Muscle layer of colon (tissue), 2 donors: Measurements from ENCODE around the gene PML.

Experiments
- H3K27ac ChIP-seq: one replicate; pipeline ENCODE4 v1.7.0; 2013; ENCODE audit warnings: low read depth, mild to moderate bottlenecking, low read length, moderate library complexity
- H3K27me3 ChIP-seq, 2 donors: one replicate each; pipeline ENCODE4 v1.7.0; 2013; ENCODE audit warnings: low read length in 2 of 2, mild to moderate bottlenecking in 2 of 2; ENCODE audit not compliant: insufficient read depth in 2 of 2, control insufficient read depth in 1 of 2
- H3K36me3 ChIP-seq: one replicate; pipeline ENCODE4 v1.7.0; 2013; ENCODE audit warnings: mild to moderate bottlenecking, low read length; ENCODE audit not compliant: insufficient read depth
- H3K4me1 ChIP-seq: one replicate; pipeline ENCODE4 v1.7.0; 2013; ENCODE audit warnings: mild to moderate bottlenecking, low read length; ENCODE audit not compliant: insufficient read depth
- H3K4me3 ChIP-seq, 2 donors: one replicate each; pipeline ENCODE4 v1.7.0; 2013; ENCODE audit warnings: low read length in 2 of 2, low read depth in 1 of 2, mild to moderate bottlenecking in 1 of 2, moderate library complexity in 1 of 2
- H3K9ac ChIP-seq: one replicate; pipeline ENCODE4 v1.7.0; 2013; ENCODE audit warnings: low read length
- H3K9me3 ChIP-seq: one replicate; pipeline ENCODE4 v1.7.0; 2013; ENCODE audit warnings: mild to moderate bottlenecking, low read length
- donor health status: abdominal sarcoma.
- donor health status: Adenocarcinoma of cecum.

Gene PML

DNA sequence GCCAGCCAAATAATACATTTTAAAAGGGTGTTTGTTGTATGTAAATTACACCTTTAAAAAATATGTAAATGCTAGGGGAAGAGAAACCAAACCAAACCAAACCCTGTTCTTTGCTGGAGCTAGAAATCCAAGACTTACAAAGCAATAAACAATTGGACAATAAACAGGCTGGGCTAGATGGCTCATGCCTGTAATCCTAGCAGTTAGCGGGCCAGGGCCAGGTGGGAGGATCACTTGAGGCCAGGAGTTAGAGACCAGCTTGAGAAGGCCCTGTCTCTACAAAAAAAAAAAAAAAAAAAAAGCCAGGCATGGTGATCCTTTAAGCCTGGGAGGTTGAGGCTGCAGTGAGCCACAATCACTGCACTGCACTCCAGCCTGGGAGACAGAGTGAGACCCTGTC, 14.9 kb upstream of the PML start:
- Histone ChIP-seq H3K9me3 (no peaks in the 10 kb centered on the region), H3K4me3 (no peak overlapping the region), H3K9ac (no peak overlapping the region), H3K4me1 (peaks cover 33% of the 10 kb centered on the region), H3K27ac (no peak overlapping the region), H3K36me3 (no peaks in the 10 kb centered on the region), H3K27me3 (no peaks in the 10 kb centered on the region)

DNA sequence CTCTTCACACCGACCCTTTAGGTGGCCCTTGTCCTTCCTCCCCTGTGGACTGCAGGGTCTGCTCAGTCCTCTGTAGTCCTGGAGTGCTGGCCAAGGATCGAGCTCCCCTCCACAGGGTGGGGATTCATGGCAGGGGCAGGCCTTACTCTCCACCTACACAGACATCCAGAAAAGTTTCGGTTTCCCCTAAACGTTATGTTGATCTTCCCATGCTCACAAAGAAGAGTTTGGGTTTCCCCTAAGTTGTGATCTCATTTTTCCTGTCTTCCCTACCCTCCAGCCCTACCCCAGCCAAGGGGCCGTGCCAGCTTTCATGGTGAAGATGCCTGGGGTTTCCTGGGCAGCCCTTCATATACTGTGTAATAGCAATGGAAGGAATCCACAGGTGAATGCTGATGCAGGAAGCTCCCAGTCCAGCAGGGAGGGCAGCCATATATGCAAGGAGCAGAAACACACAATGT, 12.7 kb upstream of the PML start:
- peak overlapping the region; percentile 95 for H3K27ac ChIP-seq
- no peaks in the 10 kb centered on the region for H3K9me3 ChIP-seq
- H3K4me3 ChIP-seq, result peak overlapping the region in 1 of 2 donors; percentile 22
- H3K4me1 ChIP-seq, result peaks cover 39% of the 10 kb centered on the region
- H3K9ac ChIP-seq, result no peak overlapping the region
- no peaks in the 10 kb centered on the region for H3K27me3 ChIP-seq
- H3K36me3 ChIP-seq, result peaks cover 6% of the 10 kb centered on the region

DNA sequence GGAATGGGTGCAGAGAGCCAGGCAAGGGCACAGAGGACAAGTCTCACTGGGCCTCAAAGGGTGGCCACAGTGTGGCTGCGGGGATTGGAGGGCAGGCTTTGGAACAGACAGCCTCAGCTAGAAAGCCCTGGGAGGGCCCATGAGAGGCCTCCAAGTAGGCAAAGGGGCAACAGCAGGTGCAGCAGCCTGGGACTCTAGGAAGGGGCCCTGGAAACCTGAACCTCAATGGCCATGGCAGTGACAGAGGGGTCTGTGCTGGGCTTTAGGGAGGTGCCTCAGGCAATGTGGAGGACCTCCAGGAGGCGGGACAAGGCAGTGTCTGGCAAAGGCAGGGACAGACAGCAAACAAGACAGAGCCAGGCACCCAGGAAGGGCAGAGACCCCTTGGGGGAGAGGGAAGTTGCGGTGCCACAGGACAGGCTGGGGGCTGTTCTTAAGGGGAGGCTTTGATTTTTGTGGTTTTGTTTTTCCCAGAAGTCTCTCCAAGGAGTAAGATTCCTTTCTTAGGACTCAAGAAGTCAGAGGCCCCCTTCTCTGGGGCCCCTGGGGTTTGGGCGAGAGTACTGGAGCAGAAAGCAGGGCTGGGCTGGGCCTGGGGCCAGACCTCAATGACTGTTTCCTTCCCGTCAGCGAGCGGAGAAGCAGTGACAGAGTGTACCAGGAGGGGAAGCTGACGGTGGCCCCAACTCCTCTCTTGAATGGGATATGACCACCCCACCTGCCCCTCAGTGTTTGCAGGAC, 12.1 kb upstream of the PML start:
- Histone ChIP-seq H3K27ac (peak overlapping the region; percentile 95), H3K36me3 (peaks cover 6% of the 10 kb centered on the region), H3K4me1 (peaks cover 39% of the 10 kb centered on the region), H3K4me3 (peak overlapping the region in 1 of 2 donors; percentile 22), H3K9me3 (no peaks in the 10 kb centered on the region), H3K27me3 (no peaks in the 10 kb centered on the region), H3K9ac (no peak overlapping the region)

DNA sequence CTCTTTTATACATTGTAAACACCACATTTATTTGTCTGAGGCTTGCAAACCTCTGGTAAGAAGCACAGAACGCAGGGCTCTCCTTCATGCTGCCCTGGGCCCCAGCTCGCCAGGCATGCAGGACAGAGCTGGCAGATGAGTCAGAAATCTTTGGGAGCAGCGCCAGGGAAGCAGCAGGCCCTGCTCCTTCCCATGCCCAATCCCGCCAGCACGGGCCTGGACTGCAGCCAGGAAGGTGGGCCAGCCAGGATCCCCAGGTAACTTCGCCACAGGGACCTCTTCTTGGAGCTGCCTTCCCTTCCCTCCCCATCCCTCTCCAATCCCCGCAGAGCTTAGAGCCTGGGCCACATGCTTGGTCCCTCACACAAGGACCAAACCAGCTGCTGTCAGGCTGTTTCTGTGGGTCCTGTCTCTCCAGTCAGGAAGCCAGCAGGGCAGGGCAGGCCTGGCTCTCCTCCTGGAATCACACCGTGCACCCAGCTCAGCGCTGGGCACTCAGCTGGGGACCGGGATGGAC, 11.2 kb upstream of the PML start:
- Histone ChIP-seq H3K9me3 (no peaks in the 10 kb centered on the region), H3K4me3 (no peak overlapping the region), H3K4me1 (peaks cover 39% of the 10 kb centered on the region), H3K27ac (peak overlapping the region; percentile 95), H3K9ac (no peak overlapping the region), H3K36me3 (peaks cover 9% of the 10 kb centered on the region), H3K27me3 (no peaks in the 10 kb centered on the region)

DNA sequence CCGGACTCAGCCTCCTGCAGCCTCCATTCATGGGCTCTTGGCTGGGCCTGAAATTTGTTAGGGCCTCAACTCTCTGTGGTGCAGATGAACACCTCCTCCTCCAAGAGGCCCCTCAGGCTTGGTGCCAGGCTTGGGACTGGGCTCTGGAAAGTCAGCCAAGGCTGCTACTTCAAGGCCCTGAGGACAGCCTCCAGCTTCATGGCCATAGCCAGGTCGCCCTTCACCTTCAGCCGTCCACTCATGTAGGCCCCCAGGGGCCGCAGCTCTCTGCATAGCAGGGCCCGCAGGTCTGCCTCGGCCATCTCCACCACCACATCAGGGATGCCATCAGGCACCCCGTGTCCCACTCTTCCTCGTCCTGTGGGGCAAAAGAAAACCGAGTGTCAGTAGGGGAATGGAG, 10.7 kb upstream of the PML start:
- H3K9ac ChIP-seq, result no peak overlapping the region
- H3K4me3 ChIP-seq, result no peak overlapping the region
- peaks cover 39% of the 10 kb centered on the region for H3K4me1 ChIP-seq
- no peaks in the 10 kb centered on the region for H3K9me3 ChIP-seq
- no peaks in the 10 kb centered on the region for H3K27me3 ChIP-seq
- H3K36me3 ChIP-seq, result peaks cover 14% of the 10 kb centered on the region
- peak overlapping the region; percentile 95 for H3K27ac ChIP-seq

DNA sequence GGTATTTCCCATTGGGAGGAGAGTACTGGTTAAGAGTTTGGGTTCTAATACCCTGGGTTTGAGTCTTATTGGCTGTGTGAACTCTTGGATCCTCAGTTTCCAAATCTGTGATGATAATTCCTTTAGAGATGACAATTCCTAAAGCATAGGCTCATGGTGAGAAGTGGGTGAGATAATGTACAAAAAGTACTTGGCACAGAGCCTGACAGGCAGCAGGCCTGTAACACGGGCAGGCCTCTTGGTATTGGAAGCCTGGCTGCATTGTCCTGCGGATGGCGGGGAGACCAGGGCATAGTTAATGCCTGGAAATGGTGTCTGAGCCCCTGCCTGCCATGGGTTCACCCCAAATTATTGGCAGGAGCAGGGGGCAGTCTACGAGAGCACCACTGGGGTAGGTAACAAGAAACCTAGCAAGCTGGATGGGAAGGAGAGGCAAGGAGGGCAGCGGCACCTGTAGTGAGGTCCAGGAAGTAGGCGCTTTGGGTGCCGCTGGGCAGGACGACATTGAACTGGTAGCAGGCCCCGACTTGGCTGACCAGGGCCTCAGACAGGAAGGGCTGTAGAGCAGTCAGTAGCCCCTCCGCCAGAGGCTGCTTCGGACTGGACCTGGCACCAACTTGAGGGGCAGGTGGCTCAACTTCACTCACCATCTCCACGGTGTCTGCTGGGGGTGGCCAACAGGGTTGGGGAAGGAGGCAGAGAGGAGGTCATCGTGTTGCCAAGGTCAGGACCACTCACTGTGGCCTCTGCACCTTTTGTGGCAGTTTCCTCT, 10.1 kb upstream of the PML start:
- no peak overlapping the region for H3K4me3 ChIP-seq
- peaks cover 39% of the 10 kb centered on the region for H3K4me1 ChIP-seq
- H3K36me3 ChIP-seq, result peaks cover 15% of the 10 kb centered on the region
- no peaks in the 10 kb centered on the region for H3K27me3 ChIP-seq
- no peaks in the 10 kb centered on the region for H3K9me3 ChIP-seq
- H3K9ac ChIP-seq, result no peak overlapping the region
- peak overlapping the region; percentile 95 for H3K27ac ChIP-seq

DNA sequence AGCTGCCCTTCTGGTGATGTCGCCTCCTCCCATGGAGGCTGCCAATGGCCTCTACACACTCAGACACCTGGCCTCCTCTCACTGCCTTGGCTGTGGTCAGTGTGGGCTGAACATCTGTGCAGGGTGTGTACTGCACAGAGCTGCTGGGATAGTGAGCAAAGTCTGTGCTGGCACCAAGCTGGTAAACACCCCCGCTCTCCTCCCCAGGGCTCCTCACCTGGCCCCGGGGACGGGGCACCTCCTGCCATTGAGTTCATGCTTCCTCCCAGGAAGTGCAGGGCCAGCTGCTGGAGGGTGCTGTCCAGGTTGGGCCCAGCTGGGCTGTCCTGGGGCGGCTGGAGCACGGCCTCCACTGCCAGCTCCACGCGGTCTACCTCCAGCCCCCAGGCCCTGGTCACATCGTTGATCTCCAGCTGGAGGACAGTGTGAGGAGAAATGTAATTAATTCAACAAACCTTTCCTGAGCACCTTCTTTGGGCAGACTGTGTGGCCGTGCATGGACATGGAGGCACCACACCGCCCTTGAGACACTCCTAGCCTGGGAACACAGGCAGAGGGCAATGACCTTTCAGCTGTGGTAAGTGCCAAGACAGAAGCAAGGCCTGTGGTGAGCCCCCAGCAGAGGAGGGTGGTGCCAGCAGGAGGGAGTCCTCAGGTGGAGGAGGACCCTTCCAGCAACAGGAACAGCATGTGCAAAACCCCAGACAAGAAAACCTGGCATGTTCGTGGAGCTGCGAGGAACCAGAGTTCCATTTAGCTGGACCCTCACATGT, 9.2 kb upstream of the PML start:
- Histone ChIP-seq H3K36me3 (peaks cover 15% of the 10 kb centered on the region), H3K4me1 (peaks cover 45% of the 10 kb centered on the region), H3K9ac (no peak overlapping the region), H3K9me3 (no peaks in the 10 kb centered on the region), H3K27ac (no peak overlapping the region), H3K4me3 (no peak overlapping the region), H3K27me3 (no peaks in the 10 kb centered on the region)

DNA sequence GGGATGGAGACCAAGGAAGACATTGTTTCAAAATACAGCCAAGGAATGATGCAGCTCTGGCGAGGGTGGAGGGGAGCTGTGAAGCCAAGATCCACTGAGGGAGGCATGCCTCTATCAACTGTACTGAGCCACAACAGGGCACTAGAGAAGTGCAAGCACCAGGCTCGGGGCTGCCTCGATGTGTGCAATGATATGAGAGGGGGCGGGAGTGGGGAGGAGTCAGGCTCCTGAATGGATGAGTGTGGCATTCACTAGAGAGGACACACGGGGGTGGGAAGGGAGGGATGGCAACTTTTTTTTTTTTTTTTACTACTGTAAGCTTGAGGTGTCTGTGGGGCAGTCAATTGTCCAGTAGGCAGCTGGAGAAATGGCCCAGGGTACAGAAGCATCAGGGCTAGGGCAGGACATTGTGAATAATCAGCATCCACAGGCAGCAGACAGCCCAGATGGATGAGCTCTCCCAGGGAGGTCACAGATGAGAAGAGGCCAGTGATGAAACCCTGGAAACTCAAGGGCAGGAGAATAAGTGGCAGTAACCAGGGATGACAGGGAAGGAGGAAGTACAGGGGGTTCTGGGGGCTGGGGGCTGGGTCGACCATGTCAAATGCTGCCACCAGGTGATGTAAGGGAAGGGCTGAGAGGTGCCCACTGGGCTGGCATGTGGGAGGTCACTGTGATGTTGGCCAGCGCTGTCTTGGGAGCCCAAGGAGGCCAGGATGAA, 8.3 kb upstream of the PML start:
- Histone ChIP-seq H3K4me1 (peaks cover 54% of the 10 kb centered on the region), H3K4me3 (no peak overlapping the region), H3K27me3 (no peaks in the 10 kb centered on the region), H3K27ac (no peak overlapping the region), H3K36me3 (peaks cover 15% of the 10 kb centered on the region), H3K9me3 (no peaks in the 10 kb centered on the region), H3K9ac (no peak overlapping the region)

DNA sequence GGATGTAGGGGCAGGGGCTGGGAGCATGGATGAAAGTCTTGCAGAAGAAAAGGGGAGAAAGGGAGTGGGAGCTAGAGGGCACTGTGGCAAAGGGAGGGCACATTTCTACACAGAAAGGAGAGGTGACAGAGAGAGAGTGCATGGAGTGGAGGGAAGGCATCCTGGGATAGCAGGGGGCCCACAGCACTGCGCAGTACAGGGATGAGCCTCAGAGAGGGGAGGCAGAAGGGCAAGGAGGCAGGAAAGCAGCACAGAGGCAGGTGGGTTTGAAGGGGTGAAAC, 7.8 kb upstream of the PML start:
- Histone ChIP-seq H3K9ac (no peak overlapping the region), H3K4me3 (no peak overlapping the region), H3K27me3 (no peaks in the 10 kb centered on the region), H3K27ac (no peak overlapping the region), H3K9me3 (no peaks in the 10 kb centered on the region), H3K4me1 (peaks cover 55% of the 10 kb centered on the region), H3K36me3 (peaks cover 15% of the 10 kb centered on the region)

DNA sequence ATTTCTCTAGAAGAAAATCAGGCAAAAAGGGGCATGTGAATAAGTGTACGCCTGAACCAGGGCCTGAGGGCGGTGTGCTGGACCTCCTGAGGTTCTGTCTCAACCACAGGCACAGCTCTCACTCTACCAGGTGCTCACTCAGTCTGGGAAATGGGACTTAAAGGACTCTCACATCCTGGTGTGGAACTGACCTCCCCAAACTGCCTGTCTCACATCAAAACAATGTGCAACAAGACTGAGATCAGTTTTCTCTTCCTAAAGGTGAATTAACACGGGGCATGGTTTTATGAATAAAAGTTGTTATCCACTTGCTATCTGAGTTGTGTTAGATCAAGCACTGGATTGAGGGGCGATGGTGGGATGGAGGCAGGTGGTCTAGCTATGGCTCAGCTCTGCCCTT, 7.3 kb upstream of the PML start:
- Histone ChIP-seq H3K4me3 (no peak overlapping the region), H3K36me3 (peaks cover 15% of the 10 kb centered on the region)

More for the DNA sequence above, 7.3 kb upstream of the PML start:
- Histone ChIP-seq H3K27ac (peak overlapping the region; percentile 15), H3K9ac (no peak overlapping the region), H3K4me1 (peaks cover 50% of the 10 kb centered on the region), H3K27me3 (no peaks in the 10 kb centered on the region), H3K9me3 (no peaks in the 10 kb centered on the region)
